Measurements from ENCODE around the gene CXCL16.
"Not testable (repeated sequence)": the region's sequence is repeated elsewhere in the genome, so short reads cannot be mapped to it uniquely, and the experiment has no call there.

CXCL16 gene

GRCh38 chr17:4690745-4691144 lies 49.0 kb downstream of the CXCL16 start:
- no peak for DNase-seq

DNA sequence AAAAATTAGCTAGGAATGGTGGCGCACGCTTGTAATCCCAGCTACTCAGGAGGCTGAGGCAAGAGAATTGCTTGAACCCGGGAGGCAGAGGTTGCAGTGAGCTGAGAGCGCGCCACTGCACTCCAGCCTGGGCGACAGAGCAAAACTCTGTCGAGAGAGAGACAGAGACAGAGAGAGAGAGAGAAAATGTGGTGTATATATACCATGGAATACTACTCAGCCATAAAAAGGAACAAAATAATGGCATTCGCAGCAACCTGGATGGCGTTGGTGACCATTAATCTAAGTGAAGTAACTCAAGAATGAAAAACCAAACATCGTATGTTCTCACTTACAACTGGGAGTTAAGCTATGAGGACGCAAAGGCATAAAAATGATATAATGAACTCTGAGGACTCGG lies 49.9 kb downstream of the CXCL16 start:
- not testable (repeated sequence) for DNase-seq

- not testable (repeated sequence) for DNase-seq
Measured at GRCh38 chr17:4683739-4684138, 56.0 kb downstream of the CXCL16 start.
